Astrocyte of the cerebellum (primary cell): ENCODE measurements around the gene FRAS1.

ENCODE experiments used
- DNase-seq: peaks from one replicate; pipeline ENCODE4 v3.0.0-alpha.2; 2011; ENCODE audit warnings: low read depth
- H3K4me3 ChIP-seq: 2 replicates; pipeline ENCODE4 v1.5.1; 2011; ENCODE audit warnings: mild to moderate bottlenecking, low read depth, low read length, moderate library complexity
- in situ Hi-C: cut with HindIII; loops from 2 replicates; pipeline ENCODE4 v1.10.0; 2017; ENCODE audit warnings: low sequenced_read_pairs
- TF ChIP-seq, protein P1 (sequence below): IDR thresholded peaks from 2 replicates; pipeline ENCODE4 v1.5.1; 2012; ENCODE audit warnings: low read length, low read depth, moderate library complexity, mild to moderate bottlenecking; ENCODE audit errors: missing control alignments

FRAS1 gene

DNA sequence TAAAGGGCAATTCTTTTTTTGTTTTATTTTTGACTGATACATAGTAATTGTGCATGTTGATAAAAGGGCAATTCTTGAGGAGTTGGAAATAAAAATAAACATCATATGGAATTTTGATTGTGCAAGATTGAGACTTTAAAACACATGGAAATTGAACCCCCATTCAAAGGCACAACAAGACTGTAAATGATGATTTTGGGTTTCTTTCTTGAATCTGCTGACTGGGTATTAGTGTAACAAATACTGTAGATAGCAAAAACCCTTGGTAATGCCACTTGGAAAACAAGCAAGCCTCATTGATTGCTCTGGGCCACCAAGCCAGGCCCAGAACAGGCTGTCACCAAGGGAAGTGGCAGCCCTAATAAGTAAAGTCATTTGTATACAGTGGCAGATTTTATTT is 421.4 kb downstream of the FRAS1 start:
- TF ChIP-seq, protein P1, sequence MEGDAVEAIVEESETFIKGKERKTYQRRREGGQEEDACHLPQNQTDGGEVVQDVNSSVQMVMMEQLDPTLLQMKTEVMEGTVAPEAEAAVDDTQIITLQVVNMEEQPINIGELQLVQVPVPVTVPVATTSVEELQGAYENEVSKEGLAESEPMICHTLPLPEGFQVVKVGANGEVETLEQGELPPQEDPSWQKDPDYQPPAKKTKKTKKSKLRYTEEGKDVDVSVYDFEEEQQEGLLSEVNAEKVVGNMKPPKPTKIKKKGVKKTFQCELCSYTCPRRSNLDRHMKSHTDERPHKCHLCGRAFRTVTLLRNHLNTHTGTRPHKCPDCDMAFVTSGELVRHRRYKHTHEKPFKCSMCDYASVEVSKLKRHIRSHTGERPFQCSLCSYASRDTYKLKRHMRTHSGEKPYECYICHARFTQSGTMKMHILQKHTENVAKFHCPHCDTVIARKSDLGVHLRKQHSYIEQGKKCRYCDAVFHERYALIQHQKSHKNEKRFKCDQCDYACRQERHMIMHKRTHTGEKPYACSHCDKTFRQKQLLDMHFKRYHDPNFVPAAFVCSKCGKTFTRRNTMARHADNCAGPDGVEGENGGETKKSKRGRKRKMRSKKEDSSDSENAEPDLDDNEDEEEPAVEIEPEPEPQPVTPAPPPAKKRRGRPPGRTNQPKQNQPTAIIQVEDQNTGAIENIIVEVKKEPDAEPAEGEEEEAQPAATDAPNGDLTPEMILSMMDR, result no peak
- H3K4me3 ChIP-seq, result no peak overlapping the region
- DNase-seq, result no peak
- in situ Hi-C loops, result no loop called here

DNA sequence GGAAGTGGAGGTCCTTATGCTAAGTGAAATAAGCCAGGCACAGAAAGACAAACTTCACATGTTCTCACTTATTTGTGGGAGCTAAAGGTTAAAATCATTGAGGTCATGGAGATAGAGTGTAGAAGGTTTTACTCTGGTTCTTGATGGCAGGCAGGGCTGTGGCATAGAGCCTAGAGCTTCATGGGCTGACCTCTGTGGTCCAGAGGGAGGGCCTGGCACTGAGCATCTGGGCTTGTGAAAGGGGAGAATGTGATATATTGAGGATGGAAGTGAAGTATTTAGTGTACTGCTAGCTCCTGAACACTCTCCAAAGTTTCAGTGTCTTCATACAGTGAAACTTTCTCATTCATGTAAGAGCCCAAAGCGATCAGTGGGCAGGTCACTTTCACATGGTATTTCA is 423.2 kb downstream of the FRAS1 start:
- TF ChIP-seq, protein P1, result no peak
- DNase-seq, result no peak
- no peak overlapping the region for H3K4me3 ChIP-seq
- in situ Hi-C loops, result no loop called here

DNA sequence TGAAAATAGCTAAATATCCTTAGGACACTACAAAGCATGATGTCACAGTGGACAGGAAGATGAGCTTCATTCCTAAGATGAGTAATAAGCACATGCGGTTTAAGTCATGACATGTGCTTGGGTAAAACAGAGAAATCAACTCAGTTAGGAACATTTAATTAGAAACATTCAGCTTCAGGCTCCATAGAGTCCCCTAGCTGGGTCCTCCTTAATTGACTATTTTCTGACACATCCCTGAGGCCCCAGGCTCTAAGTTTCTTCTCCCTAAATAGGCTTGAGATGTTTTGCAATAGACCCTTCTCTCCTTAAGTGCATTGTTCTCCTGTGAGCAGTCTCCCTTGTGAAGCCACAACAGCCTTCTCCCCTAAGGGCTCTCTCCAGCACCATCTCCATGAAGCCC is 424.1 kb downstream of the FRAS1 start:
- DNase-seq, result no peak
- no peak overlapping the region for H3K4me3 ChIP-seq
- TF ChIP-seq, protein P1, result no peak
- in situ Hi-C loops, result no loop called here

DNA sequence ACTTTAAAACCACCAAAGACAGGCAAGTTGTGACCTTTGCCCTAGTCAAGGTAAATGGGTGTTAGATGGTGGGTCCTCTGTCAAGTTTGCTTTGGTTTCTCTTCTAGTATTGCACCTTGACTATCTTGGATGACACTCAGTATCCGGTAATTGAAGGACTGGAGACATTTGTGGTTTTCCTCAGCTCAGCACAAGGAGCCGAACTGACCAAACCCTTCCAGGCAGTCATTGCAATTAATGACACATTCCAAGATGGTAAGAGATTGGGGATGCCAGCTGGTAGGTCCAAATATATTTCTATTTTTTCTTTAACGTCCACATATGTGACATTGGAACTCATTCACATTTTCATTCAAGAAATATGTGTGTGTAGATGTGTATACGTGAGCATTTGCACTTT is 425.2 kb downstream of the FRAS1 start:
- TF ChIP-seq, protein P1, result no peak
- DNase-seq, result no peak
- in situ Hi-C loops, result no loop called here
- no peak overlapping the region for H3K4me3 ChIP-seq

DNA sequence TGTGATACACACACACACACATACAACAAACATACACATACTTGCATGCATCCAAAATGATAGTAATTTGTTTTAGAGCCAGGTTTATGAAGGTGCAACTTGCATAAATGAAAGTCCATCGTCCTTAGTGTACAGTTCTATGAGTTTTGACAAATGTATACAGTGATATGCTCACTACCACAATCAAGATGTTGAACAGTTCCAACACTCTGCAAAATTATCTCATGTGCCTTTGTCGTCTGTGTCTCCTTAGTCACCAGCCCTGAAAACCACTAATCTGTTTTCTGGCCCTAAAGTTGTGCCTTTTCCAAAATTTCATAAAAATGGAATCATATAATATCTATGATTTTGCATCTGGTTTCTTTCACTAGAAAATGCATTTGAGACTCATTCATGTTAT is 426.7 kb downstream of the FRAS1 start:
- H3K4me3 ChIP-seq, result no peak overlapping the region
- TF ChIP-seq, protein P1, result no peak
- in situ Hi-C loops, result no loop called here
- no peak for DNase-seq

DNA sequence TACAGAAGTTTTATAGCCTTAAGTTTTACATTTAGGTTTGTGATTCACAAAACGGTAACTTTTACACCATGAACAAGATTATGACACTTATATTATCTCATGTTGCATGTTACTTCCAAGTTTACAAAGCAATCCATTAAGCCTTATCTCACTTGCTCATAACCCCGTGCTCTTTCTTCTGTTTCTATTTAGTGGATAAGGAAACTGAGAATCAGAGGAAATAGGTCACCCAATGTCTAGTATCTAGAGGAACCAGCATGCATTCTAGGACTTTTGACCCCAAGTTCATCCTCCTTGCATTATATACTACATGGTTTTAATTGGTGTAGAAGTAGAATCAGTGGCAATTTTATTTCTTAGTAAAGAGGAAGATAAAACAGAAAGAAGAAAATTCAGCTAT is 427.5 kb downstream of the FRAS1 start:
- no peak overlapping the region for H3K4me3 ChIP-seq
- in situ Hi-C loops, result no loop called here
- TF ChIP-seq, protein P1, result no peak
- no peak for DNase-seq

DNA sequence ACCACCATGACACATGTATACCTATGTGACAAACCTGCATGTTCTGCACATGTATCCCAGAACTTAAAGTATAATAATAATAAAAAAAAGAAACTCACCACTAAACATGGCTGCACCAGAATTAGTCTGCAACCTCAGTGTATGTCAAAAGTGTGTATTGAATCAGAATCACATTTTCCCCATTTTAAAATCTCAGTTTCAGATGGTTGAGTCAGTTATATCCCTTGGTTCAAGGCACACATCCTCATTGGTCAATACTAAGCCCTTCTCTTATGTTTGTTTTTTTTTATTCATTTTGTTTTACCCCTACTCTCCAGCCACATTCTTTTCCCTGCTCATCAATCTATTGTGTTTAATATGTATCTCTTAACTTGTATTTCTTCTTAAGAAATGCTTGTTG is 436.6 kb downstream of the FRAS1 start:
- in situ Hi-C loops, result no loop called here
- no peak overlapping the region for H3K4me3 ChIP-seq
- no peak for DNase-seq
- TF ChIP-seq, protein P1, result no peak
